NCI-H1417 (cell line): ENCODE measurements around the gene UHRF2.
A peak's percentile ranks its signal among the peaks of the same experiment; 100 is the strongest.
"Not testable (repeated sequence)": the region's sequence is repeated elsewhere in the genome, so short reads cannot be mapped to it uniquely, and the experiment has no call there.

ENCODE experiments used
- DNase-seq, 3 experiments: peaks; one replicate each; lab custom pipeline; 2025; lab: John Stamatoyannopoulos, UW

UHRF2 gene

DNA sequence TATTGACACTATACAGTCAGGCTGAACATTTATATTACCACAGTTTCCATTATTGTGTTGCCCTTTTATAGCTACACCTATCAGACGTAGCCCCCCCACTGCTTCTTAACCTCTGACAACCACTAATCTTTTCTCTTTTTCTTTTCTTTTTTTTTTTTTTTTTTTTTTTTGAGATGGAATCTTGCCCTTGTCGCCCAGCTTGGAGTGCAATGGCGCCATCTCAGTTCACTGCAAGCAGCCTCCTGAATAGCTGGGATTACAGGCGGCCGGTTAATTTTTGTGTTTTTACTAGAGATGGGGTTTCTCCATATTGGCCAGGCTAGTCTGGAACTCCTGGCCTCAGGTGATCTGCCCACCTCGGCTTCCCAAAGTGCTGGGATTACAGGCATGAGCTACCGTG lies 75.4 kb downstream of the UHRF2 start:
- no peak for DNase-seq

DNA sequence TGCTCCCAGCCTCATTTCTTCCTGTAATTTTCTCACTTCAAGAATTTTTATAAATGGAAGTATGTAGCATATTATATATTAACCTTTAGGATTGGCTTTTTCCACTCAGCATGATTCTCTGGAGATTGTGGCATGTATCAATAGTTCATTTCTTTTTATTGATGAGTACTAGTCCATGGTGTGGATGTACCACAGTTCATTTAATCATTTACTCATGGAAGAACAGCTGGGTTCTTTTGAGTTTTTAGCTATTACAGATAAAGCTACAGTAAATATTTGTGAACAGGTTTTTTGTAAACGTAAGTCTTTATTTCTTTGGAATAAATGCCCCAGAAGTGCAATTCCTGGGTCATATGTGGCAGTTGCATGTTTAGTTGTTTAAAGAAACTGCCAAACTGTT lies 76.1 kb downstream of the UHRF2 start:
- DNase-seq, result no peak

DNA sequence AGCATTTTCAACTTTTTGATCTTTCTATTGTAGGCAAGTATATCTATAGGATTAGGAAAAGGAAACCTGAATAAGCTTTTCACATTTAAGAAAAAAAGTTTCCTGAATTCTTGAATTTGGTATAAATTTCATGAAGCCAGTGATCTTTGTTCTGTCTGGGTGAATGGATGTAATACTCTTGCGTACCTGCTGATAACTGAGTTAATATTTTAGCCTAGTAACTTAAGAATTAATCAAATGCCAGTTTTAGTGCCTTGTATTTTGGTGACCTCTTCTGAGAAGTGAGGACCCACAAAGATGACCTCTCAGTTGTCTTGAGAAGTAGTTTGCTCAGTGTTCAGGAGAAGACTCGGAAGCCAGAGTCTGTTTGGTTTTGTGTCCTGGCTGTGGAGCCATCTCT lies 77.9 kb downstream of the UHRF2 start:
- DNase-seq, result no peak

DNA sequence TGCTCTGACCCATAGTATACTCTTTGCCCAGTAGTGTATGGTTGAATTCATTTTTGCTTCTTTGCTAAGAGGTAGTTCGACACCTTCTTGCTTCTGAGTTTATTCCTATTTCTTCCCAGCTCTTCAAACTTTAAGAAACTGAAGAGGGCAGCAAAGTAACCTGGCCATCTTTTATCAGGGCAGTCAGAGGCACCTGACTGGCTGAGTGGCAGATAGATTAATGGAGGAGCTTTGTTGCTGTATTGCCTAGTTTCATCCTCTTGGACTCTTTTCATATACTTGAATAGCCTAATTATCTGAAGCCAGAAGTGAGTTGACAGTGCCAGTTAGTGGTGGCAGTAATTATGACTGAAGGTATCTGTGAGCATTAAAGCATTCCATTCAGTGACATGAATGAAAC lies 82.5 kb downstream of the UHRF2 start:
- peak in 1 of 3 experiments; percentile 5 for DNase-seq

DNA sequence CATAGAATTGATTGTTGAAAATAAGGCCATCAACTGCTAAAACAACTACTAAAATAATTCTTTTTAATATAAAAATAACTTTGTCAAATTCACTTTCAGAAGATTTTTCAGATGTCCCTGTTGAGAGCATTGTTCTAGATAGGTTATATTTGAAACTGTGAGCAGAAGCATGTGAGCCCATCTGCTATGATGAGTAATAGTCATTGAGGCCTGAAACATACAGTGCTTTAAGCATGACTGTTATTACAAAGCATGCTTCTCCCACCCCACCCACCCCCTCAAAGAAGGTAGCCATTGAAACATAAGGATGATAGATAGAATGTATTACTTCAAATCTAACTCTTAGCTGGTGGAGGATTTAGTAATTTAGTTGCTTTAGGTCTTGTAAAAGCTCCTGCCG lies 86.0 kb downstream of the UHRF2 start:
- DNase-seq, result no peak

DNA sequence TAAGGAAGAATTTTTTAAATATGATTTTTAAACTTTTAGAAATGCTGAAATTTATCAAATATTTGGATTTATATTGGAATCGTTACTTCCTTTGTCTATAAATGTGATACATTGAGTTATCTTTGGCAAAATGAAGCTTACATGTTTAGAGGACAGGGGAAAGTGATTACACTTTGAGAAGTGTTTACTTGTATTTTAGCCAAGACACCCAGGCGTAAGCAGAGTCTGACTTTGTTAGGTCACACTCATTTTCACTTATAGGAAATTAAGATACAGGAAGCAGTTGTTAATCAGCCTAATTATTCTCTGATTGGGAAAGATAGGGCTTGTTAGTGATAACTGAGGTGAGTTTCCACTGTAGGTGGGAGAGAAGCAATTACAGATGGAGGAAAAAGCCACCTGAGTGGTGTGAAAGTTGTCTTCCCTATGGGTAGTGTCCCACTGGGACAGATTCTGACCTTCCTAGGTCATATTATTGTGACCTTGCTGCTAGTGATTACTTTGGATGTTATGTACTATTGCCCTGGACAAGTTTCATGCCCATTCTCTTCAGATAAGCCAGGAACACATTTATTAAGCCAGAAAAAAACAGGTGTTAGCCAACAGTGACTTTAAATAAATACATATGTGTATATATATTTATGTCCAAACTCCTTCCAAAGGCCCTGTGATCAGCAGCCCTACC lies 88.7 kb downstream of the UHRF2 start:
- no peak for DNase-seq

DNA sequence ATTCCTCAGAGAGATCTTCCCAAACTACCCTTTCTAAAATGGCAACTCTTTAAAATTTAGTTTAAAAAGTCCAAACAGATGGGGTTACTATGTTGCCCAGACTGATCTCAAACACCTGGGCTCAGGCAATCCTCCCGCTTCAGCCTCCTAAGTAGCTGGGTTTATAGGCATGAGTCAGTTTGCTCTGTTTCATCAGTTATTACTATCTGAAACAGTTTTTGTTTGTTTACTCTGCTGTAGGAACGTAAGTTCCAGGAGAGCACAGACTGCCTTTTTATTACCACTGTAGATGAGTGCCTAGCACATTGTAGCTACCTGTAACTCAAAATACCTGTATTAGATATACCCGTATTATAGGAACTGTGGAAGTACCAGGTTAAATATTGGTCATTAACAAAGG lies 89.4 kb downstream of the UHRF2 start:
- no peak for DNase-seq

DNA sequence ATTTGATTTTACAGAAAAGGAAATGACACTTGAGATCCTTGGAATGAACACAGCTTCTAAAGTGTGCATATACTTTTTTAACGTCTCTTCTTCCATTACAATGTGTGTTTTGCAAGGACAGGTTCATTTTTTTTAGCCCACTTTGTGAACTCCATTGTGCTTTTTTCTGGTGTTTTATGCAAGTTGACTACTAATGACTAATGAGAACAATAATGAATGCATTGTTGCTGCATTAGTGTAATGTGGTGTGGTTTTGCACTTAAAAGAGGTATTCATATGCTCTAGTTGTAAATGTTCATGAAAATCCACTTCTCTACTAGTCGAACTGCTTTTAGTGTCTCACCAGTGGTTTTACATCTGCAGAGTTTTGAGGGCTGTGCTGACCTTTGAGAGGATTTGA lies 93.6 kb downstream of the UHRF2 start:
- no peak for DNase-seq

DNA sequence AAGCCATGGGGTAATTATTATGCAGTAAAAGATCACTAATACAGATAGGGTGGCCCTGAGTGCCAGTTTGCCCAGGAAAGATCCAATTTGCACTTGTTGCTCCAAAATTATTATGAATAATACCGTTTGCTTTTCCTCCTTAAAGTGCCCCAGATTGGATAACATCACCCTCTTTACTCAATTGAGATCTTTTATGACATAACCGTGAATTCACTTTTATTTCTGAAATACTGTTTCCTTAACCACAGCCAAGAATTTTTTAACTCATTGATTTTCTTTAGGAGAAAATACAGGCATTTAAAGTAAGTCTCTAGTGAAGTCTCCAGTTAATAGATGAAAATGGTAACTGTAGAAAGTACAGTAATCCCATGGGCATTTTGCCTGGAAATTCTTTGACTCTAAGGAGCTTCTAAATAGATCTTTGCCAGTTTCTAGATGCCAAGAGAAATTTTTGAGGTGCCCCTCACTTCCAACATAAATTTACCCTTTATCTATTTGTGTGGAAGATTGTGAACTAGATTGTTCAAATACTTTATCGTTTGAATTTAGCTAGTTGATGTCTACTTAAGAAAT lies 99.2 kb downstream of the UHRF2 start:
- no peak for DNase-seq

DNA sequence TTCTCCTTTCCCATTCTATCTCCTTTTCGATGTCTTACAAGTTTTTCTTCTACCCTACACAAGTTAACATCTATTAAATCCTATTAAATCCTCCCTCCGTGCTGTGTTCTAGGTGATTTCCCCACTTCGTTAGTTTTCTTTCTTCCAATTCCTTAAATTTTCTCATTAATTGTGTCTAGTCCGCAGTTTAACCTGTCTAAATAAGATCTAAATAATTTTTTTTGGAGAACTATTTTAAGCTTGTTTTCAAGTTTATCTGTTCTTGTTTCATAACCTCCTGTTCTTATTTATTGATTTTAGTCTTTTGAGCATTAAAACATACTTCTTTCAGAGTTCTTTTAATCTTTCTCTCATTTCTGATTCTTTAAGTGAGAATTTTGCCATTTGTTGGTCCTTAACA lies 109.3 kb downstream of the UHRF2 start:
- DNase-seq, result no peak

DNA sequence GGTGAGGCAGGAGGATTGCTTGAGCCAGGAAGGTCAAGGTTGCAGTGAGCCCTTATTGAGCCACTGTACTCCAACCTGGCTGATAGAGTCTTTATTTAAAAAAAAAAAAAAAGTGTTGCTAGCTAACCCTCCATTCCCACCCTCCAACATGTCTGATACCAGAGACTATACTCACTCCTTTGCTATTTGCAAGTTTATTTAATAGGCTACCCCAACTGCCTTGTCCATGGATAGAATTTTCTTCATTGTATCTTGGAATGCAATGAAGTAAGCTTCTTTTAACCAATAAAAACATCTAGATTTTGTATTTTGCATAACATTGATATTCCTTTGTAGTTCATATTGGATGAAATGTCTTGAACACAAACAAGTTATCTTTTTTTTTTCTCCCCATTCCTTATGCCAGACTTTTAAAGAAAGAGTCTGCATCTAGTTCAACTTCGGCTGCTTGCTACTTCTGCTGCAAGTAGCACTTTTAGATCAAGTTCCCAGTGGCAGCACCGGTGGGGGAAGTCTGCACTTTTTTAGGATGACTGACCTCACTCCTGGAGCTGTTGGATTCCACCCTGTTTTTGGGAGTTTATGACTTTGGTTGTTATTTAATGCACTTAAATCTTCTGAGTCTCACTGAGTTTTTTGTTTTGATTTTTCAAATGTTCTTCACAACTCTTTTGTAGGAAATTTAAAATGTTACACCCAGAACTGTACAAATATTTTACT lies 112.5 kb downstream of the UHRF2 start:
- DNase-seq, result no peak

DNA sequence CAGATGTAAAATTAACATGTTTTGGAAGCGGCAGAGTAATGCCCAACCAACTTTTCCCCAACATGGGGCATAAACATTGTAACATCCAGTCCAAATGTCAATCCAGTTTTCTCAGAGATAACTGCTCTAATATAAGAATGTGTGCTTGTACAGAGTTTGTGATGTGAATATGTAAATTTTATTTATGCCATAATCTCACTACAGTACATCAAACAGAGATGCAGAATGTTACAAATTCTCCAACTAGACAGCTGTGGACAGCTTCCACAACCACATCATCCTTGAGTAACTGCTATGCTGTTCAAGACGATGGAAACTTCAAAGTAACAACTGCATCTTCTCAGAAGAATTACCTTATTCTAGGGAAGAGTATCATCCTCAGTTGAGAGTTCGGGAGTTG lies 122.6 kb downstream of the UHRF2 start:
- no peak for DNase-seq

DNA sequence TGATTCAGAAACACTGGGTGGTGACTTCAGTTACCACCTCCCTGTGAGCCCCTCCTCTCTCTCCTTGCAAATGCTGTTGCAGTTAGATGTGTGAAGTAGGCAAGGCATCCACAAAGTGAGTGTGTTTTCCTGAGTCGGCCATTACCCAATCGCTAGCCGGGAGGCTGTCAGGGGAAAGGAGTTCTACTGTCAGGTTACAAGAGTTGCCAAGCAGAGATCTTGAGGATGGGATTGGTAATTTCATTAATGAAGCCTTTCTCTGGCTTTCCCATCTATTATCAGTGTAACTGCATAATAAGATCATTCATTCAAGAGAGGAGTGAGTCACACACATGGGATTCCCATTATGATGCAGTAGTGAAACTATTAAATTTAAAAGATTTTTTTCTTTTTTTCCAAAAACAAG lies 125.7 kb downstream of the UHRF2 start:
- DNase-seq, result no peak

DNA sequence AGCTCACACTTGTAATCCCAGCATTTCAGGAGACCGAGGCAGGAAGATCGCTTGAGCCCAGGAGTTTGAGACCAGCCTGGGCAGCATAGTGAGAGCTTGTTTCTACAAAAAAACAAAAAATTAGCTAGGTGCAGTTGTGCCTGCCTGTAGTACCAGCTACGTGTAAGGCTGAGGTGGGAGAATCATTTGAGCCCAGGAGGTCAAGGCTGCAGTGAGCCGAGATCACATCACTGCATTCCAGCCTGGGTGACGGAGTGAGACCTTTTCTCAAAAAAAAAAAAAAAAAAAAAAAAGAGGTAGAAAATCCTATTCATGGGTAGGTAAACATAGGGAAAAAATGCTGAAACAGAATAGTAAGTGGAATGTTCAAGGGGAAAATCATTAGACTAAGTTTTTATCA lies 129.6 kb downstream of the UHRF2 start:
- DNase-seq, result not testable (repeated sequence)

DNA sequence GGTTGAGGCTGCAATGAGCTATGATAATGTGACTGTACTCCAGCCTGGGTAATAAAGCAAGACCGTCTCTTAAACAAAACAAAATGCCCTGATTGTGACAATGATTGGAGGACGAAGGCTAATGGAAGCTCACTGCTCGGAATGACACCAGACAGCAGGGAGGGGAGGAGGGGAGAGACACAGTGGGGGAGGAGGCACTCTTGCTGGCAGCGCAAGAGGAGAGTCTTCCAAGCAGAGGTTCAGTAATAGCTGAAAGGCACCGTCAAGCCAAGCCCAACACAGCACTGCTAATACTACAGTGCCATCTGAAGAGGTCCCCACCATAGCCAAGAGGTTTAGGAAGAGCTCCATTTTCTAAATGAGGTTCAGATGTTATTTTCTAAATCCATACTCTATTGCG lies 130.2 kb downstream of the UHRF2 start:
- peak in 1 of 3 experiments; percentile 5 for DNase-seq

DNA sequence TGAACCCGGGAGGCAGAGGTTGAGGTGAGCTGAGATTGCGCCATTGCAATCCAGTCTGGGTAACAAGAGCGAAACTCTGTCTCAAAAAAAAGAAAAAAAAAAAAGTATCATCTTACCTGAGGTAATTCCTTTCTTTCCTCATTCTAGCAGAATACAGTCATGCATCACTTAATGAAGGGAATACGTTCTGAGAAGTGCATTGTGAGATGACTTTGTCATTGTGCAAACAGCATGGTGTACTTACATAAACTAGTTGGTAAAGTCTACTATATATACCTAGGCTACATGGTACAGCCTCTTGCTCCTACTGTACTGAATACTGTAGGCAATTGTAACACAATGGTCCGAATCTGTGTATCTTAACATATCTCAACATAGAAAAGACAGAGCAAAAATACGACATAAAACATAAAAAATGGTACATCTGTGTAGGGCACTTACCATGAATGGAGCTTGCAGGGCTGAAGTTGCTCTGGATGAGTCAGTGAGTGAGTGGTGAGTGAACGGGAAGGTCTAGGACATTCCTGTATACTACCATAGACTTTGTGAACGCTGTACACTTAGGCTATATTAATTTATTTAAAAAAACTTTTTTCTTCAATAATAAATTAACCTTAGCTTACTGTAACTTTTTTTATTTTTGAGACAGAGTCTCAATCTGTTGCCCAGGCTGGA lies 132.2 kb downstream of the UHRF2 start:
- peak in 1 of 3 experiments; percentile 10 for DNase-seq

DNA sequence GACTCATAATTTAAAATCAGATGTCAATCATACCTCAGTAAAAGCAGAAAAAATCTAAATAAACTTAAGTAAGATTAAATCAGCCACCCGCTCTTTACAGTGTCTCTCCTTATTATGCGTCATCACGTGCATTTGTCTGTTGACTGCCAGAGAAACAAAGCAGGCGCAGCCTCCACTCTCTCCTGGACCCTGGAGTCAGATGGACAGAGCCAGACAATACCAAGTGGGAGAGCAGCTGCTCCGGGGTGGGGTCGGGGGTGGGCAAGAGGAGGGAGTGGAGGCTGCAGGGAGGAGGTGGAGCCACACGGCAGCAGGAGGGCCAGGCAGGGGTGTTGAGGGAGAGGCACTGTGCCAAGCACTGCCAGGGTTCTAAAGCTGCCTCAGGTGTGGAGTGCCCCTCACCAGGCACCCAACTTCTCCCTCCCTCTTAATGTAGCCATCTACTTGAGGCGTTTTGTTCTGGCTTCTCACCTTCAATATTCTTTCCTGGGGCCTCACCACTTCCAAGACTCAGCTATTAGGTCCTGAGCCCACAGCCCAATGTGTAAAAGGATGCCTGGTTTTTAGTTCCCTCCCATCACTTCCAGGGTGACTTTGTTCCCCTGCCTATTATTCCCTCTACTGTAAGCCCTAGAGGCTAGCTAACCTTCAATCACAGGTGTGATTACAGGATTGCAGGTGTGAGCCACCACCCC lies 136.3 kb downstream of the UHRF2 start:
- peak; percentile 47 to 81 (median 57) for DNase-seq

DNA sequence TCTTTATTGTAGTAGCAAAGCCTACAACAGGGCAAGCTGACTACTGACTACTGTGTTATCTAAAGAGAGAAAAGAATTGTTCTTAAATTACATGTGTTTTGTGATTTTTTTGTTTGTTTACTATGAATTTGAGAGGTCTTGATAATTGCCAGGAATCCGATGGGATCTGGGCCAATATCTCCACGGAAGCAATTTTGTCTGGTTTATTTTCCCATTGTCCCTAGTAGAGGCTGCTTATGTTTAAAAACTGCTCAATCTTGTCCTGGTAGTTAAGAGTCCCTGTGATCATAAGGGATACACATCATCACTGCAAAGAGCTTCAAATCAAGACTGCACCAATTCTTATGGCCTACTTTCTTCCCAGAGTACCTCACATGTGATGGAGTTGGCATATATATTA lies 138.1 kb downstream of the UHRF2 start:
- peak in 1 of 3 experiments; percentile 27 for DNase-seq

DNA sequence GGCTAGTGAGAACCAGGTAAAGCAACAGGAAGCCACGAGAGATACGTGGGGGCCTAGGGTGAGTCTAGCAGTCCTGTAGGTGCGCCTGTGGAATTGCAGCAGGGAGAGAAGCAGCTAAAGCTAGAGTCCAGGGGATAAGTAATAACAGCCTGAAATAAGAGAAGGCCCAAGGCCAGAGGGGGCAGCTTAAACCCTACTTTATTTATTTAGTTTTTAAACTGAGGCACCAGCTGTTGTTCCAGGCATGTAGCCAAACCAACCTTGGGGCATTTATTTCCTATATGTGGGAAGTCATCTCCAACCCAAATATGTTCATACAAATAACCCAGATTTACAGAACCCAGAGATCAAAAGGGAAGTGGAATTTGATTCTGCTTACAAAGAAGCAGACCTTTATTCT lies 139.0 kb downstream of the UHRF2 start:
- peak in 2 of 3 experiments; percentile 1 to 47 for DNase-seq

DNA sequence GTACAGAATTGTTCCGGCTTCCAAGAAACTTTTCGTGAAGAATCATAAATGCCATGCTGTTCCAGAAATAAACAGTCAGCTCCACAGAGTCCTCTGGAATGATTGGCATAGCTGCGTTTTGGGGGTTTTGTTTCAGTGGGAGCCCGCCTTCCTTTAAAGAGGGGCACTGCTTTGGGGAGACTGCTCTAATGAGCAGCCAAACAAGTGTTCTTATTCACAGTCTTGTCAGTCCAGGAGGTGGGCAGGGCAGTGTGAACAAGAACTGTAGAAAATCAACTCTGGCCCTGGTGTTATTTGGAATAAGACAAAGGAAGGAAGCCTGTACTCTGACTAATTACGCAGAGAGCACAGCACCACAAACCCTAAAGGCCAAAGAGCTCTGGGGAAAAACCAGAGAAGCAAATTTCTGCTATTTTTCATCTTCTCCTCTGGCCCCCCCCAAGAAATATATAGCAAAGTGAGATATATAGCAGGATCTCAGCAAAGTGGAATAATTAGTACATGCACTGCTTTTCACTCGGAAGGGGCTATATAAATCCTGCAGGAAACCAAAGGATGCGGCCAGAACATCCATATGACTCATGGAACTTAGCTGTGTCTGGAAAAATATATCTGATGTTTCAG lies 139.6 kb downstream of the UHRF2 start:
- DNase-seq, result no peak

DNA sequence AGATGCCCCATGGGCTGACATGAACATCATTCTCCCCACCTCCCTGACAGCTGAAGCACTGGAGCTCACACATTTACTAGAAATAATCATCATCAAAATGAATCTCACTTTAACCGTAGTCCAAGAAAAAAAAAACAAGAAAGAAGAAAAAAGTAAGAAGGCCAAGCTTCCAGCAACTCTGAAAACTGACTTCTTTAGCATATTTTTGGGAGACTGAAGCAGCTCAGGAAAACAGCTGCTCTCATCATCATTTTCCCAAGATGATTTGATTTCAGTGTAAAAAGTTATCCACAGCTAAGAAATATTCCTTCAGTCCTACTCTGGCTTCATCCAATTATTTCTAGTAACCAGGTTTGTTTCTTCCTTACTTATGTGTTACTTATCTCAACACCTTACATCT lies 140.9 kb downstream of the UHRF2 start:
- no peak for DNase-seq
